GM21825 (cell line): ENCODE data around the gene MAP1A.
"Not testable (repeated sequence)": the region's sequence is repeated elsewhere in the genome, so short reads cannot be mapped to it uniquely, and the experiment has no call there.

Source experiments
- ATAC-seq: cut with Tn5 transposase; IDR thresholded peaks from one replicate; pipeline ENCODE4 v1.9.1; 2021; ENCODE audit warnings: mild to moderate bottlenecking, moderate library complexity; ENCODE audit not compliant: unreplicated experiment

MAP1A gene

GRCh38 chr15:43528542-43529007 lies 11.2 kb downstream of the MAP1A start:
- ATAC-seq: no peak

DNA sequence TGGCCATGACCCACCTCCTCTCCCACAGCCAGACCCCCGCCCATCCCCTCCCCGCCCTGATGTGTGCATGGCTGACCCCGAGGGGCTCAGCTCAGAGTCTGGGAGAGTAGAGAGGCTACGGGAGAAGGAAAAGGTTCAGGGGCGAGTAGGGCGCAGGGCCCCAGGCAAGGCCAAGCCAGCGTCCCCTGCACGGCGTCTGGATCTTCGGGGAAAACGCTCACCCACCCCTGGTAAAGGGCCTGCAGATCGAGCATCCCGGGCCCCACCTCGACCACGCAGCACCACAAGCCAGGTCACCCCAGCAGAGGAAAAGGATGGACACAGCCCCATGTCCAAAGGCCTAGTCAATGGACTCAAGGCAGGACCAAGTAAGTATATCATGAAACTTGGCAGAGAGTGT lies 11.7 kb downstream of the MAP1A start:
- ATAC-seq: no peak

DNA sequence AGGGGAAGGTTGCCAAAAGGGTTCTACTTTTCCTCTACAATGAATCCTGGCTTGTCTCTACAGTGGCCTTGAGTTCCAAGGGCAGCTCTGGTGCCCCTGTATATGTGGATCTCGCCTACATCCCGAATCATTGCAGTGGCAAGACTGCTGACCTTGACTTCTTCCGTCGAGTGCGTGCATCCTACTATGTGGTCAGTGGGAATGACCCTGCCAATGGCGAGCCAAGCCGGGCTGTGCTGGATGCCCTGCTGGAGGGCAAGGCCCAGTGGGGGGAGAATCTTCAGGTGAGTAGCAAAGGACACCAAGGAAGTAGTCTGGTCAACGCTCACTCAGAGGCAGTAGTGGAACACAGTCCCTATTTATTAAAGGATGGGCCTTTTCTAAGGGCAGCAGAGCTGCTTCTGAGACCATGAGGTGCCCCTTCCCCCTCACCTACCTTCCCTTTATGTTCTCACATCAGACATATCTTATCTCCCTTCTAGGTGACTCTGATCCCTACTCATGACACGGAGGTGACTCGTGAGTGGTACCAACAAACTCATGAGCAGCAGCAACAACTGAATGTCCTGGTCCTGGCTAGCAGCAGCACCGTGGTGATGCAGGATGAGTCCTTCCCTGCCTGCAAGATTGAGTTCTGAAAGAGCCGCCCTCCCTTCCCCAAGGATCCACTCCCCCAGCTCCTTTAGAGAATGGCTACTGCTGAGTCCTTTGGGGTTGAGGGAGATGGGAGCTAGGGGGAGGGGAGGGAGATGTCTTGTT lies 12.4 kb downstream of the MAP1A start:
- ATAC-seq: no peak

GRCh38 chr15:43531018-43531670 lies 13.7 kb downstream of the MAP1A start:
- no peak for ATAC-seq

GRCh38 chr15:43532826-43533225 lies 15.4 kb downstream of the MAP1A start:
- not testable (repeated sequence) for ATAC-seq

DNA sequence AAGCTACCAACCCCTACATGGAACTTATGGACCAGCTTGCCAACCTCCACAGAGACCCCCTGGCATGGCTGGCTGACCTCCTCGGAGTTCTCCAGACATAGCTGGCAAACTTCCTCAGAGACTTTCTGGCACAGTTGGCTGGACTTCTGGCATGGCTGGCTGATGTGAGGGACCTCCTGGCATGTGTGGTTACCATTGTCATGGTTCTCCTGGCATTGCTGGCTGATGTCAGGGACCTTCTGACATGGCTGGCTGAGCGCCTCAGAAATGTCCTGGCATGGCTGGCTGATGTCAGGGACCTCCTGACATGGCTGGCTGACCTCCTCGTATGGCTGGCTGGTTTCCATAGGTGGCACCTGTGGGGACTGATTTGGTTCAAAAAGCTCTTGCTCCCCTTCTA lies 17.5 kb downstream of the MAP1A start:
- ATAC-seq: no peak

GRCh38 chr15:43538091-43538490 lies 20.7 kb downstream of the MAP1A start:
- no peak for ATAC-seq

DNA sequence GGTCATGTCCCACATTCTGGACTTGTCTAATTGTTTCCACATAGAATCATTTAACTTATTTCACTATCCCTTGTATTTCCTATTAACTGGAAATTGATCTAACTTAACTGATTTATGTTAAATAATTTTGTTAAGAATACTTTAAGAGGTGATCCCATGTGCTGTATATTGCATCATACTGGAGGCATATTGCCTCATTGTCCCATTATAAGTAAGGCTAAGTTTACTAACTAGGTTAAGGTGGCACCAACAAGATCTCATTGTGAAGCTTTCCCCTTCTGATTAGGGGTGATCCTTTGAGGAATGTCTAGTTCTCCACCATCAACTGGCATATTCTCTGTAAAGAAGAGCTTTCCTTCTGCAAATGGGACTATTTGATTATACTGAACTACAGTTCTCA lies 24.4 kb downstream of the MAP1A start:
- no peak for ATAC-seq

DNA sequence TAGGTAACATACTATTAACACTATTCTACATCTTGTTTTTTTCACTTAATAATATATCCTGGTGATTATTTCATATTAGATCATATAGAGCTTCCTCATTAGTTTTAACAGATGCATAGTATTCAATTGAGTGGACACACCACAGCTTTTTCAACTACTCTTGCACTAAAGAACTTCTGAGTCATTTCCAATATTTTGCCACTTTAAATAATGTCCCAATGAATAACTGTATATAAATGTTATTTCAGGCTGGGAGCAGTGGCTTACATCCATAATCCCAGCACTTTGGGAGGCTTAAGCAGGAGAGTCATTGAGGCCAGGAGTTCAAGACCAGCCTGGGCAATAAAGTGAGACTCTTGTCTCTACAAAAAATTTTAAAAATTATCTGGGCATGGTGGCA lies 26.9 kb downstream of the MAP1A start:
- ATAC-seq: no peak

DNA sequence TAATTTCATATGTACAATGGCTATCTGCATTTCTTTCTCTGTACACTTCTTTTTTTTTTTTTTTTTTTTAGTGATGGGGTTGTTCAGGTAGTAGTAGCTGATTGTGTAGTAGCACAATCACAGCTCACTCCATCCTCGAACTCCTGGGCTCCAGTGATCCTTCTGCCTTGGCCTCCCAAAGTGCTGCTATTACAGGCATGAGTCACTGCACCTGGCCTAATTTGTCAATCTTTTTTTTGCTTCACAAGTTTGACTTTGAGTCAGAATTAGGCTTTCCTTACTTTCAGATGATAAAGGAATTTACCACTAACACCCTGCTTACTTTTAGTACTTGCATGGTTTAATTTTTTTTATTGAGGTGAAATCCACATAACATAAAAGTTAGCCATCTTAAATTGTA lies 28.0 kb downstream of the MAP1A start:
- ATAC-seq: no peak

DNA sequence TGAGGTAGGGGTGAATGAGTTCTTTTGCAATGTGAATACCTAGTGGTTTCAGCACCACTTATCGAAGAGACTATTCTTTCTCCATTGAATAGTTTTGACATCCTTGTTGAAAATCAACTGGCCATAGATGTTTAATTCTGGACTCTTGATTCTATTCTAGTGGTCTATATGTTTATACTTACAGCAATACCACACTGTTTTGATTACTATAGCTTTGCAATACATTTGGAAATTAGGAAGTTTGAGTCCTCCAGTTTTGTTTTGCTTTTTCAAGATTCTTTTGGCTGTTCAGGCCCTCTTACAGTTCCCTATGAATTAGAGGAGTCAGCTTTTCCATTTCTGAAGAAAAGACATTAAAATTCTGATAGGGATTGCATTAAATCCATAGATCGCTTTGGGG lies 30.1 kb downstream of the MAP1A start:
- ATAC-seq: no peak

DNA sequence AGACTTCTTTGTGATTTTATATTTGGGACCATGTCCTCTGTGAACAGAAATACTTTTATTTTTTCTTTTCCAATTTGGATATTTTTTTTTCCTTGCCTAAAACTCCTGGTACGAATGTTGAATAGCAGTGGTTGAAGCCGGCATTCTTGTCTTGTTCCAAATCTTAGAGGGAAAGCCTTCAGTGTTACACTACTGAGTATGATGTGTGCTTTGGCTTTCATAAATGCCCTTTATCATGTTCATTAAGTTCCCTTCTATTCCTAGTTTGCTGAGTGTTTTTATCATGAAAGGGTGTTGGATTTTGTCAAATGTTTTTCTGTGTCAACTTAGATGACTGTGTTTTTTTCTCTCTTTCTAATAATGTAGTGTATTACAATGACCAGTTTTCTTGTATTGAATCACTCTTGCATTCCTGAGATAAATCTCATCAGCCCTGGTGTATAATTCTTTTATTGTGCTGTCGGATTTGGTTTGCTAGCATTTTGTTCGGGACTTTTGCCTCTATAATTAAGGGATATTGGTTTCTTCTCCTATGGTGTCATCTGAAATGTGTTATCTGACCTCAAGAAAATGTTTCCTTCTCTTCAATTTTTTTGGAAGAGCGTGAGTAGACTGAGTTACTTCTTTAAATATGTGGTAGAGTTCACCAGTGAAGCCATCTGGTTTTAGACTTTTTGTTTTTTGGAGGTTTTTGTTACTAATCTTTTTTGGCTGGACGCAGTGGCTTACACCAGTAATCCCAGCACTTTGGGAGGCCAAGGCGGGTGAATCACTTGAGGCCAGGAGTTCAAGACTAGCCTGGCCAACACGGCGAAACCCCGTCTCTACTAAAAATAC lies 33.3 kb downstream of the MAP1A start:
- ATAC-seq: no peak

DNA sequence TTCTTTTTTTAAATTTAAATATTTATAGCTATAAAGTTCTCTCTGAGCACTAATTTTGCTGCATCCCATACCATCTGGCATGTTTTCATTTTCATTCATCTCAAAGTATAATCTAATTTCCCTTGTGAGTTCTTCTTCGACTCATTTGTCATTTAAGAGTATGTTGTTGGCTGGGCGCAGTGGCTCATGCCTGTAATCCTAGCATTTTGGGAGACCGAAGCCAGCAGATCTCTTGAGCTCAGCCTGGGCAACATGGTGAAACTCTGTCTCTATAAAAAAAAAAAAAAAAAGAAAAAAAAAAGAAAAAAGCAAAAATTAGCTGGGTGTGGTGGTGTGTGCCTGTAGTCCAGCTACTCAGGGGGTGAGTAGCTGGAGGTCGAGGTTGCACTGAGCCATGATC lies 34.8 kb downstream of the MAP1A start:
- ATAC-seq: no peak

DNA sequence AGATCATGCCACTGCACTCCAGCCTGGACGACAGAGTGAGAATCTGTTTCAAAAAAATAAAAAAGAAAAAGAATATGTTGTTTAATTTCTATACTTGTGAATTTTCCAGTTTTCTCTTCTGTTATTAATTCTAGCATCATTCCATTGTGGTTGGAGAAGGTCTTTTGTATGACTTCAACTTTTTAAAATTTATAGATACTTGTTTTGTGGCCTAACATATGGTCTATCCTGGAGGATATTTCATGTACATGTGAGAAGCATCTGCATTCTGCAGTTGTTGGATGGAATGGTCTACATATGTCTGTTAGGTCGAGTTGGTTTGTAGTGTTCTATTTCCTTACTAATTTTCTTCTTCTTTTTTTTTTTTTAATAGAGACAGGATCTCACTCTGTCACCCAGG lies 35.6 kb downstream of the MAP1A start:
- ATAC-seq: no peak

- not testable (repeated sequence) for ATAC-seq
Measured at GRCh38 chr15:43562753-43563152, 45.3 kb downstream of the MAP1A start.

- not testable (repeated sequence) for ATAC-seq
Measured at GRCh38 chr15:43563793-43564192, 46.4 kb downstream of the MAP1A start.

GRCh38 chr15:43566615-43567014 lies 49.2 kb downstream of the MAP1A start:
- ATAC-seq: not testable (repeated sequence)

- ATAC-seq: not testable (repeated sequence)
Measured at GRCh38 chr15:43574607-43575006, 57.2 kb downstream of the MAP1A start.
